OCI-LY3 (cell line): ENCODE data around the gene TMEM272.

Experiments used
- EZH2phosphoT487 ChIP-seq: fragments of 200-600 bp; shearing (Covaris generic); IDR thresholded peaks from 2 replicates; pipeline ENCODE4 v1.6.1; 2018; ENCODE audit warnings: antibody characterized with exemption, mixed run types, low read depth
- TF ChIP-seq, protein P1 (sequence below): fragments of 200-600, 300-600 bp; sonication (generic); IDR thresholded peaks from 2 replicates; pipeline ENCODE4 v1.5.1; 2014; ENCODE audit warnings: antibody characterized with exemption, low read length, low read depth

- TF ChIP-seq, protein P1, sequence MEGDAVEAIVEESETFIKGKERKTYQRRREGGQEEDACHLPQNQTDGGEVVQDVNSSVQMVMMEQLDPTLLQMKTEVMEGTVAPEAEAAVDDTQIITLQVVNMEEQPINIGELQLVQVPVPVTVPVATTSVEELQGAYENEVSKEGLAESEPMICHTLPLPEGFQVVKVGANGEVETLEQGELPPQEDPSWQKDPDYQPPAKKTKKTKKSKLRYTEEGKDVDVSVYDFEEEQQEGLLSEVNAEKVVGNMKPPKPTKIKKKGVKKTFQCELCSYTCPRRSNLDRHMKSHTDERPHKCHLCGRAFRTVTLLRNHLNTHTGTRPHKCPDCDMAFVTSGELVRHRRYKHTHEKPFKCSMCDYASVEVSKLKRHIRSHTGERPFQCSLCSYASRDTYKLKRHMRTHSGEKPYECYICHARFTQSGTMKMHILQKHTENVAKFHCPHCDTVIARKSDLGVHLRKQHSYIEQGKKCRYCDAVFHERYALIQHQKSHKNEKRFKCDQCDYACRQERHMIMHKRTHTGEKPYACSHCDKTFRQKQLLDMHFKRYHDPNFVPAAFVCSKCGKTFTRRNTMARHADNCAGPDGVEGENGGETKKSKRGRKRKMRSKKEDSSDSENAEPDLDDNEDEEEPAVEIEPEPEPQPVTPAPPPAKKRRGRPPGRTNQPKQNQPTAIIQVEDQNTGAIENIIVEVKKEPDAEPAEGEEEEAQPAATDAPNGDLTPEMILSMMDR, result no peak
- no peak for TF ChIP-seq EZH2phosphoT487
Measured at GRCh38 chr13:51776179-51776578, 68.8 kb downstream of the TMEM272 start.
